Iris pigment epithelial cell (primary cell): Measurements from ENCODE around the gene ENPP7.

Experiments
- DNase-seq: peaks from one replicate; pipeline ENCODE4 v3.0.0-alpha.2; 2011; ENCODE audit warnings: low read depth

ENPP7 gene

GRCh38 chr17:79791735-79792161, 61.0 kb downstream of the ENPP7 start:
- DNase-seq, result no peak
